Kidney epithelial cell (primary cell): Measurements from ENCODE around the gene HSPH1. TPM values are rescaled to one million over a fixed set of nuclear protein-coding genes. Genes with fewer than 3 reads are reported as not detected.

Experiments
- DNase-seq: peaks from one replicate; pipeline ENCODE4 v3.0.0-alpha.2; 2010; ENCODE audit warnings: low read depth
- H3K27me3 ChIP-seq: 2 replicates; pipeline ENCODE4 v1.6.0; 2011; ENCODE audit warnings: low read length; ENCODE audit not compliant: control insufficient read depth, insufficient read depth
- H3K36me3 ChIP-seq: 2 replicates; pipeline ENCODE4 v1.5.1; 2011; ENCODE audit warnings: low read length; ENCODE audit not compliant: control insufficient read depth, insufficient read depth
- H3K4me3 ChIP-seq: 2 replicates; pipeline ENCODE4 v1.5.1; 2011; ENCODE audit warnings: low read depth, mild to moderate bottlenecking, control low read depth, low read length
- total RNA-seq: library from RNA; depleted of rRNA; stranded (reverse); fragments of >200 nt; gene quantifications from 2 replicates; pipeline ENCODE4 v1.2.3, GENCODE V29; 2015
- TF ChIP-seq, protein P1 (sequence below): IDR thresholded peaks from 2 replicates; pipeline ENCODE4 v1.5.1; 2011; ENCODE audit warnings: mild to moderate bottlenecking, moderate library complexity, low read length, control low read depth, inconsistent platforms; ENCODE audit not compliant: insufficient read depth, poor library complexity, severe bottlenecking

Gene HSPH1
- total RNA-seq, 1 donor from 2014 or later, result 52.3 TPM

GRCh38 chr13:31122544-31123260, 39.0 kb downstream of the HSPH1 start:
- TF ChIP-seq, protein P1, sequence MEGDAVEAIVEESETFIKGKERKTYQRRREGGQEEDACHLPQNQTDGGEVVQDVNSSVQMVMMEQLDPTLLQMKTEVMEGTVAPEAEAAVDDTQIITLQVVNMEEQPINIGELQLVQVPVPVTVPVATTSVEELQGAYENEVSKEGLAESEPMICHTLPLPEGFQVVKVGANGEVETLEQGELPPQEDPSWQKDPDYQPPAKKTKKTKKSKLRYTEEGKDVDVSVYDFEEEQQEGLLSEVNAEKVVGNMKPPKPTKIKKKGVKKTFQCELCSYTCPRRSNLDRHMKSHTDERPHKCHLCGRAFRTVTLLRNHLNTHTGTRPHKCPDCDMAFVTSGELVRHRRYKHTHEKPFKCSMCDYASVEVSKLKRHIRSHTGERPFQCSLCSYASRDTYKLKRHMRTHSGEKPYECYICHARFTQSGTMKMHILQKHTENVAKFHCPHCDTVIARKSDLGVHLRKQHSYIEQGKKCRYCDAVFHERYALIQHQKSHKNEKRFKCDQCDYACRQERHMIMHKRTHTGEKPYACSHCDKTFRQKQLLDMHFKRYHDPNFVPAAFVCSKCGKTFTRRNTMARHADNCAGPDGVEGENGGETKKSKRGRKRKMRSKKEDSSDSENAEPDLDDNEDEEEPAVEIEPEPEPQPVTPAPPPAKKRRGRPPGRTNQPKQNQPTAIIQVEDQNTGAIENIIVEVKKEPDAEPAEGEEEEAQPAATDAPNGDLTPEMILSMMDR, result no peak
- no peak for DNase-seq
- Histone ChIP-seq H3K36me3 (no peaks in the 10 kb centered on the region), H3K27me3 (peaks cover 26% of the 10 kb centered on the region), H3K4me3 (no peak overlapping the region)

DNA sequence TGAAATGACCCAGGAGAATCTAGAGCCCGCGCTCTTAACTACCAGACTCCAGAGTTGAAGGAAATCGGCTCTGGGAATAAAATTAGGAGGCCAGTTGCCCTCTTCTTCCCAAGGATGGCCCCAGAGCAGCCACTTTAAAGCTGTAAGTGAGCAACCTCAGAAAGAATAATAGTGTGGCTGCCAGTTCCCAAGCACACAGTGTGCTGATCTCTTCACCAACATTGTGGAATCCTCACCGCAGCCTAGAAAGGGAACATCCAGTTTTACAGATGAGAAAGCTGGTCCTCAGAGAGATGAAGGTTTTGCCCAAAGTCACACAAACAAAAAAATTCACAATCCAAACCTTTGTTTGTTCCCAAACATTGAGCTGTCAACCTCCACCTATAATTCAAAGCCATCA, 39.6 kb downstream of the HSPH1 start:
- no peak for DNase-seq
- H3K4me3 ChIP-seq, result no peak overlapping the region
- H3K27me3 ChIP-seq, result peaks cover 26% of the 10 kb centered on the region
- TF ChIP-seq, protein P1, result no peak
- no peaks in the 10 kb centered on the region for H3K36me3 ChIP-seq

DNA sequence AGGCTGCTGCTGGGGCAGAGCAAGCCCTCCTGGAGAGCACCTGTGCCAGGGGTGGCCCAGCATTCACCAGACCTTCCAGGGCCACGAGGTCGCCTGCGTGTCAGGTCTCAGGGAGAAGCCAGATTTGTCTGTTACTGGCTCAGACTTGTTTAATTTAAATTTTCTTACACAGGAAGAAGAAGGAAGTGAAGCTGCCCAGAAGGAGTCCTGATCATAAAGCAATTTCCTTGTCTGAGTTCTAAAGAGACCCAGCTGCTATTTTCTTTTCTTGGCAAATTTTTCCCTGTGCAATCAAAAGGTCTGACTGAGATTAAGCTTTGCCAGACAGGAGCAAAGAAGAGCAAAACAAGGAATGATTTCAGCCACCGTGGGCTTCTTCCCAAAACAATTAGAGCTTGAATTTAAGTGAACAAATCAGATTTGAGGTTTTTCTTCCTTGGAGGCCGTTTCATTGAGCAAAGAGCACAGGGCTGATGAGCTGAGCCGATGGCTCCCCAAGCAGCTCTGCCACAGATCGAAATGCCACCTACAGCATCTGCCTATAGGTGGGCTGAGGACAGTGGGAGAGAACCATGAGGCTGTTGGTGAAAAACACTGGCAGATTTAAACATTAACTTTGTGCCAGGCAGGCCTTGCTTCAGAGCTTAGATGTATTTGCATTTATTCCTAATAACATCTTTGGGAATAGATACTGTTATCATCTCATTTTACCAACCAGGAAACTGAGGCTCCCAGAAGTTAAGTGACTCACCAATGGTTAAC, 40.1 kb downstream of the HSPH1 start:
- no peak overlapping the region for H3K4me3 ChIP-seq
- H3K36me3 ChIP-seq, result no peaks in the 10 kb centered on the region
- no peak for DNase-seq
- TF ChIP-seq, protein P1, result no peak
- peaks cover 28% of the 10 kb centered on the region for H3K27me3 ChIP-seq

DNA sequence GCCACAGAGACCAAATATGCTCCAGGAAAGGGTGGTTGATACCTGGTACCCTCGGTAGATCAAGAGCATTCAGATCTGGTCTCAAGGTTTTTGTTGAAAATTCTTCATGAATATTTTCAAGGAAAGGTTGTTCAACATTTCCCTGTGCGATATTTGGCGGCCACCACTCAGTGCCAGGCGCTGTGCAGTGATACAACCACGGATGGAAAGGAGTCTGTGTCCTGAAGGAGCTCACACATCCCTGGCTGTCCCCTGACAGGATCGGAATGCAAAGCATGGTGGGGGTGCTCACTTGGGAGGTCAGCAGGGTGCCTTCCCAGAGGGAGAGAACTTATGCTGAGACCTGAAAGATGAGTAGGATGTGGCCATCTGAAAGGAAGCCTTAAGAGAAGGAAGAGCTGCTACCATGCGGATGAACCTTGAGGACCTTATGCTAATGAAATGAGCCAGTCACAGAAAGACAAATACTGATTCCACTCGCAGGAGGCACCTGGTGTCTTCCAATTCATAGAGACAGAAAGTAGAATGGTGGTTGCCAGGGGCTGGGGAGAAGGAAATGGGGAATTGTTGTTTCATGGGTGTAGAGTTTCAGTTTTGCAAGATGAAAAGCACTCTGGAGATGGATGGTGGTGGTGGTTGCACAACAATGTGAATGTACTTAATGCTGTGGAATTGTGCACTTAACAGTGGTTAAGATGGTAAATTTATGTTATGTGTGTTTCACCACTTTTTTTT, 41.6 kb downstream of the HSPH1 start:
- Histone ChIP-seq H3K27me3 (peaks cover 26% of the 10 kb centered on the region), H3K36me3 (no peaks in the 10 kb centered on the region), H3K4me3 (no peak overlapping the region)
- TF ChIP-seq, protein P1, result no peak
- no peak for DNase-seq

- H3K27me3 ChIP-seq, result peaks cover 23% of the 10 kb centered on the region
These were observed 42.2 kb downstream of the HSPH1 start for GRCh38 chr13:31119526-31119925.

More at GRCh38 chr13:31119526-31119925, 42.2 kb downstream of the HSPH1 start:
- no peak for DNase-seq
- Histone ChIP-seq H3K36me3 (no peaks in the 10 kb centered on the region), H3K4me3 (no peak overlapping the region)
- TF ChIP-seq, protein P1, result no peak
